GM19239 (cell line): ENCODE measurements around the gene ARMC2.

Source experiments
- DNase-seq: peaks from one replicate; pipeline ENCODE4 v3.0.0; 2011; ENCODE audit warnings: low spot score; ENCODE audit not compliant: insufficient read length
- FAIRE-seq: peaks from 2 replicates; lab custom pipeline; 2011; peaks lifted over from hg19 to GRCh38; lab: Jason Lieb, UNC

ARMC2 gene

DNA sequence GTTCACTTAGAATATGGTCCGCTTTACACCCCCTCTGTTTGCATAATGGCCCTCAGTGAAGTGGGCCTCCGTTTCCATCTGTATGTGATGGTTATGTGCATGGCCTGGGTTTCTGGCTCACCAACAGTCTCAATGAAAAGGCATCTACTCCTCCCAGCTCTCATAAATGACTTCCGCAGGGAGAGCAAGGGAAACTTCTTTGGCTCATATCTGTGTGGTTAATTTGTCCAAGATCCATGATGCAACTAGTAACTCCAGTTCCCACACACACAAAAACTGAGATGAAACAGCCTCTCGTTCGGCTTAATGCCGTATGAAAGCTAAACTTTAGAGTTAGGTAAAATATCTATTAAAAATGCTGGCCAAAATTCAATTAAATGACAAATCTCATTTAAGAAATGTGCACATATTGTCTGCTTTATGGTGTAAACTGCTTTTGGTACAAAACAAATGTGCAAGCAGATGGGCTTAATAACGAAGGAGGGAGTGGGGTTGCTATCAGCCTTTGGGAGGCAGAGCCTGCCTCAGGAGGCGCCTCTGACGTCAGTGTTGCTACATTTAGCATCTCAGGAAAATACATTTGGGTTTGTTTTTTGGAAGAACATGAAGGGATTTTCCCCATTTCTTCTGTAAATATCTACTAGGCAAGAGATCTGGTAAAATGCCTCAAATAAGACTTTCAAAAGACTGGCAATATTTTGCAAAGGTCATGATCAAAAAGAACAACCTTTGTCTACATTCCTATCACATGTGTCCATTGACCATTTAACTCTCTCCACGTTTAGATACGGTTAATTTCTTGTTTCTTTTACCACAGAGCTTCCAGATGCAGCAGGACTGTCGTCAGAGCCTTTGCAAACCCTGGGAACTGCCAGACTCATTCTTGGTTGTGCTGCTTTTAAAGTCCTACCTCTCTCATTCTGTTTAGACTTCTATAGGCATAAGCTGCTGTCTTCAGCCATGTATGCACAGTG lies 96.8 kb downstream of the ARMC2 start:
- FAIRE-seq: no peak
- no peak for DNase-seq

DNA sequence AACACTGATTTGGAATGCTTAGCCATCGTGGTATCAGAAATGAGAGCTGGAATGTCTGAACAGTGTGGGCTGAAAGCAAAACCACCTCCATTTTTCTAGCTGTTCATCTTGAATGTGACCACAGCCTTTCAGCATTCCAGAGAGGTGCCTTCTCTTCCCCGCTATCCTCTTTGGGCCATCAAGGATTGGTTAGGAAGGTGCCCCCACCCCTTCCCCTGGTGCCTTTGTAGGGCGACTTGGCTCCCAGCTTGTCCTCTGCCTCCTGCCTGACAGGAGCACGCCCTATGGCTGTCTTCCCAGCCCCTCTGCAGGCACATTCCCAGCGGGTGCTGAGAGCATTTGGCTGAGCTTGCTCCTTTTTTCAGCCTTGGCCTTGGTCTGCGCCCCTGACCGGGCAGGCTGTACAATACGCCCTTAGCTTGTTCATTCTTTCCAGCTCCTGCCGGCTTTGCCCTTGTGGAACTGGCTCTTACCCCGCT lies 97.5 kb downstream of the ARMC2 start:
- no peak for FAIRE-seq

DNA sequence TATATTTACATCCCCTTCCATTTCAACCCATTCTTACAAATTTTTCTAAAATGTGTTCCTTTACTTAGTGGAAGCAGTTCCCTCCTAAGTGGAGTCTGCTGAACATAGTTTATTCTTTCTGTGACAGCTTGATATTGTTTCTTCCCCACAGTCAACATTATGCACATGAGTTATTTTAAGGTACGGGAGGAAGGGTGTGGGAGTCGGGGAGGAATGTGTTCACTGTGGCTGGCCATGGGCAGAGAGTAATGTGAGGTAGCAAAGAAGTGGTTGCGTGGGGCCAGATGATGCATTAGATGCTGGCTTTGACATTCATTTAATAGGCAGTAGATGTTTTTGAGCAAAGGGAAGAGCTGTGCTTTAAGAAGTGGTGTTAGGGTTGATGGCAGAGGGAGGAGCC lies 98.5 kb downstream of the ARMC2 start:
- DNase-seq (no peak), FAIRE-seq (no peak)

More for the DNA sequence above, 97.5 kb downstream of the ARMC2 start:
- DNase-seq: no peak

DNA sequence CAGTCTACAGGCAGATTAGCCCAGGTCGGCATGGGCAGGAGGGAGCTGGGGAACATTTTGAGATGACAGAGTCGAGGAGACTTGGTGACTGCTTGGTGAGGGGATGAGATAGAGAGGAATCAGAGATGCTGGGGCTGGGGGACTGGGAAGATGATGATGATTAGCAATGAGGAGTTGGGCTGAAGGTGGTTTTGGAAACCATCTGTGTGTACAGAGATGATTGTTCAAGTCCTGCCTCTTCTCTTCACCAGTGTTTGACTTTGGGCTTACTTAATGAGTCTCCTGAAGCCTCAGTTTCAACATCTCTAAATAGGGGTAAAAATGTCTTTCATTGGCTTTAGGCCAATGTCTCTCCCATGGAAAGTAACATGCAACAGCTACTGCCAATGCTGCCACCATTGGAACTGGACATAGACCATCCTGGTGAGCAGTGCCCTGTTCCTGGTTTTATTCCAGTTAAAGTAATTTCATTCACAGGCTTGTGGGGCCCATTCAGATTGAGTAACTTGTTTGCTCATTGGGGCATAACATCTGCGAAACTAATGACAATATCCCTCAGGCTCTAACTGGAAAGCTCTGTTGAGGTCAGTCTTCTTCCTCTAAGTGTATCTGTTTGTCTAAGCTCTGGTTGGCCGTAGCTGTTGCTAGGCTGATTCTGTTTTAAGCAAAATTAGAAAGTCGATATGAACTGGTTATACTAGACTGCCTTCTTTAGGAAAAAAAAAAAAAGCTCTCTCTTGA lies 99.1 kb downstream of the ARMC2 start:
- no peak for DNase-seq
- FAIRE-seq: no peak

DNA sequence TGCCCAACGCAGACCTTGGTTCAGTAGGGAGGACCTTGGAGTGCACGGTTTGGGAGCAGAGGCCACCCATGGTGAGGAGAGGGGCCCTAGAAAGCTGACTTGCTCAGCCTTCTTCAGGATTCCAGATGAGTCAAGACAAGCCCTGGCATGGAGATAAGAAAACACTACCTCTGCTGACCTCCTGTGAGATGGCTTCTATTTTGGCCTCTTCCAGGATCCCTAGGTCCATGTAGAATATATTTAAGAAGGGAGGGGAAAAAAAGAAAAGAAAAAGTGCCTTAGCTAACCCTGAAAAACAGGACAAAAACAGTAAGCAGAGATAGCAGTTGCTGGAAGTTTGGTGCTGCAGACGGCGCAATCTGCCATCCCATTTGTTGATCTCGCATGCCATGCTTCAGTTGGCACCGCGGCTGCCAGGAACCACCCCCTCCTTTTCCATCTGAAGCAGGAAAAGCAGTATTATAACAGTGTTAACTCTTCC lies 100.0 kb downstream of the ARMC2 start:
- DNase-seq (no peak), FAIRE-seq (no peak)

DNA sequence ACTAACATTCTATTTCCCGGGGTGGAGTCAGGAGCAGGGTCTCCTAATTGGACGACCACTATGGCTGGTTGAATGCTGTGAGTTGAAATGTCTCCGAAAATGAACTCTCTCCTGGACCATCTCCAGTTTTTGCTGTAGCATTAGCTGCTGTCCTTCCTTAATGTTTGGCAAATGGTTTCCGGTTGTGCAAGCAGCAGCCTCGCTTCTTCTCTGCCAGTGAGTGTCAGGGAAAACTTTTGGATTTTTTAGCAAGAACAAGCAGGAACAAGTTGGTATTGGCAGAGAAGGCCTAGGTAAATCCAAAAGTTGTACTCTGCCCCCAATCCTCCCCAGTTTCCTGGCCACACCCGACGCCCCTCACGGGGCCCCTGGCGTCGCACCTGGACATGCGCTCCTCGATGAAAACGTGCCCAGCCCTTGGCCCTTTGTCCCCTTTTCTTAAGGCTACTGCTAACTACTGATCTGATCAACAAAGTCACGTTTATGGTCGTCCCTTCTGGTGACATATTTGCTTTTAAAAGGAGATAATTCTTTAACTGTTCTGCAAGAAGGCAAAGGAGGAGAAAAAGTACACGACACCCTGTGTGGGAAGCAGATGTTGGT lies 103.2 kb downstream of the ARMC2 start:
- FAIRE-seq (no peak), DNase-seq (no peak)

DNA sequence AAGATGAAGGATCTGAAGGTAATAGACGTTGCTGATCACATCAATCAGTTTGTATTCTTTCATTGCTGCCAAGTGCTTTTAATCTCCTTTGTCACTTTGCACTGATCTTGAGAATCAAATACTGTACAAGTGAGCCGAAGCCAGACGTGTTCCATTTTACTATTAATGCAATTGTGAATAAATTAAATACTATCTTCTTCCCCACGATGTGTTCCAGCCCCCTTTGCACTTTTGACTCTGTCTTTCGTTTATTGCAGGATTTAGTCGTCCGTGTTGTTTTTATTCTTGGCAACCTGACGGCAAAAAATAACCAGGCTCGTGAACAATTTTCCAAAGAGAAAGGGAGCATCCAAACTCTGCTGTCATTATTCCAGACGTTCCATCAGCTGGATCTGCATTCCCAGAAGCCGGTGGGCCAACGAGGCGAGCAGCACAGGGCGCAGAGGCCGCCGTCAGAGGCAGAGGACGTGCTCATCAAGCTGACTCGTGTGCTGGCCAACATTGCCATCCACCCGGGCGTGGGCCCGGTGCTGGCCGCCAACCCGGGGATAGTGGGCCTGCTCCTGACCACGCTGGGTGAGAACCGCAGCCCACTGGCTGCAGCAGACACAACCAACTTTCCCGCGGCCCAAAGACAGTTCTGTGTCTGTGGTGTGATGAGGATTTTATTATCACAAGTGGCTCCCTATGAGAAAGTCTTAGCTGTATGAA lies 104.7 kb downstream of the ARMC2 start:
- no peak for DNase-seq
- FAIRE-seq: no peak

DNA sequence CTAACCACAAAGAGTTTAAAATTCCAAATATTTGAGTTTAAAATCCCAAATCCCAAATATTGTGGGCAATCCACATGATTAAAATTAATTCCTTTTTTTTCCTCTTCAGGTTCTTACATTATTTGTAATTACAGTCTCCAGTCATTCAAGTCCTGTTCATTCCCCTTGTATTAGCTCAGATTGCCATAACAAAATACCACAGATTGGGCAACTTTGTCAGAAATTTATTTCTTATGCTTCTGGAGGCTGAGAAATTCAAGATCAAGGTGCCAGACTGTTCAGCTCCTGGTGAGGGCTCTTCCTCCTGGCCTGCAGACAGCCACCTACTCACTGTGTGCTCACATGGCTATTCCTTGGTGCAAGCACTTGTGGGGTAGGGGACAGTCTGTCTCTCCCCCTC lies 105.5 kb downstream of the ARMC2 start:
- DNase-seq (no peak), FAIRE-seq (no peak)

DNA sequence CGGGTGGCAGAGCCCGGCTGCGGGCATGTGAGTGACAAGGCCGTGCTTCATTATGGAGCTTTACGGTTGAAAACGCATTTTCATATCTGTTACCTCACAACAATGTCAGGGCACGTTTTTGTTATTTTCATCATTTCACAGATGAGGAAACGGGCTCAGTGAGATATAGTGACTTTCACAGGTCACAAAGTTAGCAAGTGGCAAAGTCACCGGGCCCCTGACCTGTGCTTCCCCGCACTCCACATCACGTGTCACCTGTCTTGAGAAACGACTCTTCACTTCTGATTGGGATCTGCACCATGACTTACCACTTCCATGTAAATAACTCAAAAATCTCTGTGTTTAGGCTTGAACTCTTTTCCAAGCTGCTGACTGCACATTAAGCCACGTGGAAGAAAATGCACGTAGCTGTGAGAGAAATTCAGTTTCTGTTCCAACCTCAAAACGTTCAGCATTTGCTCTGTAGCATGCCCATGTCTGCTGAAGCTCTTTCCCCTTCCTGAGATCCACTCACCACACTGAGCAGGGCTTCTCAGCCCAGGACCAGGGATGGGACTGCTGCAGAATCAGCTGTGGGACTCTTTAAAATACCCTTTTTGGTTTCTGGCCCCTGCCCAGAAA lies 107.2 kb downstream of the ARMC2 start:
- no peak for FAIRE-seq
- no peak for DNase-seq

DNA sequence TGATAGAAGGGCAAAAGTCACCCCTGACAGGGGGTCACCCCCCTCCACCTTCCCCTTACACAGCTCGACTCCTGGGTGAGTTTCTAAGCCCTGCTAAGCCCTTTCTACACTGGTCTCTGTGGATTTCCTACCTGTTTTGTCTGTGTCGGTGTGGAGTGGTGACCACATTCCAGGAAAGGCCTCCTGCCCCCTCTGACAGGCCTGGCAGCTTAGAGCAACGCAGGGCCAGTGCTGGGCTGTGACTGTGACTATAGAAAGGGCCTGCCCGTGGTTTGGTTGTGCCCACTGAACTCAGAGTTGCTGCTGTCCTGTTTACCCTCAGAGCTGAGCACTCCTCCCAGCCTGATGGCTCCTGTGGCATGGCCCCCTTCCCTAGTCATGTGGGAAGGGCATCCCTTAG lies 109.0 kb downstream of the ARMC2 start:
- DNase-seq (no peak), FAIRE-seq (no peak)

DNA sequence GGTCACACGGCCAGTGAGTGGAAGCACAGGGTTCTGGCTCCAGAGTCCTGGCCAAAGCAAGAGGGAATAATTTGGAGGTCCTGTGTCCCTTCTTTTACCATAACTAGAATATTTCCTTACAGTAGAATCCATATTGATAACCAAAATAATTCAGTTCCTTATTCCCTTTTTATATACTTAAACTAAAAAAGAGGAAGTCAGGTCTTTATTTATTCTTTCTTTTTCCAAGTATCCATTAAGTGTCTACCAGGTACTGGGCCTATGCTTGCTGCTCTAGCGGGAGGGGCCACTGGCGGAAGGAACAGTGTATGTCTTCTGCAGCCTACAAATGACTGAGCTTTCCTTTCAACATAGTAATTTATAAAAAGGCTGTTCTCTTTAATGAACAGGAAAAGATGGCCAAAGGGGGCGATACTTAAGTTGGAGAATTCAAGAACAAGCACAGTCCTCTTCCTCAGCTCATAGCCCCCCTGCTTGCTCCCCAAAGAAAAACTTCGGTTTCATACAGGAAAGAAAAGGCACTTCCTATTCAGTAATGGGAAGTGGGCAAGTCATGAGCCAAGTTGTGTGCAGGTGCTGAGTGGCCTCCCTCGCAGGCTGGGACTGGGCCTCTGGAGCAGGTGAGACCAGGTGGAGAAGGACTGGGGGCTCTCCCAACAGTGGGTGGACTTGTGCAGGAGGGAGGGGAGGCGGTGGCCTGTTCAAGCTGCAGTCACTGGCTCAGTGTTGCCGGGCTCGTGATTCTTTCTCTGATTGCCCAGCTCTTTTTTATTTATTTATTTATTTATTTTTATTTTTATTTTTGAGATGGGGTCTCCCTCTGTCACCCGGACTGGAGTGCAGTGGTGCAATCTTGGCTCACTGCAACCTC lies 110.9 kb downstream of the ARMC2 start:
- FAIRE-seq (no peak), DNase-seq (no peak)

DNA sequence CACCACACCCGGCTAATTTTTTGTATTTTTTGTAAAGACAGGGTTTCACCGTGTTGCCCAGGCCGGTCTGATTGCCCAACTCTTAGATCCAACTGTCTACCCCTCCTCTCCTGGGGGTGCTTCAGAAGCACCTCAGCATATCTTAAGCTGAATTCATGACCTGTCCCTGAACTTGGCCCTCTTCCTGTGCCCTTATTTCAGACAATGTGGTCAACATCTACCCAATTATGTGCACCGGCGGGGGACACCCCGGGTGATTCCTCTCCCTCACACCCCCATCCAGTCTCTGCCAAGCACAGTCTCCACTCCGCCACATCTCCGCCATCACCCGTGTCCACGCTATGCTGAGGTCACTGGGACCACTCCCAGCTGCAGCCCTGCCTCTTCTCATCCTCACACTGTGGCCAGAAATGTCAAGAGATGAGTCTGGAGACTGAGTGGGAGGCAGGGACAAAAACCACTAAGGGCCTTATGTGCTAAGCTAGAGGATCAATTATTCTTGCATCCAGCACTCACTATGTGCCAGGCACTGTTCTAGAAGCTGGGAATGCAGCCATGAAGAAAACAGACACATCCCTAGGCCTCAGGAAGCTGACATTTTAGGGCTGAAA lies 111.9 kb downstream of the ARMC2 start:
- FAIRE-seq: no peak
- no peak for DNase-seq

DNA sequence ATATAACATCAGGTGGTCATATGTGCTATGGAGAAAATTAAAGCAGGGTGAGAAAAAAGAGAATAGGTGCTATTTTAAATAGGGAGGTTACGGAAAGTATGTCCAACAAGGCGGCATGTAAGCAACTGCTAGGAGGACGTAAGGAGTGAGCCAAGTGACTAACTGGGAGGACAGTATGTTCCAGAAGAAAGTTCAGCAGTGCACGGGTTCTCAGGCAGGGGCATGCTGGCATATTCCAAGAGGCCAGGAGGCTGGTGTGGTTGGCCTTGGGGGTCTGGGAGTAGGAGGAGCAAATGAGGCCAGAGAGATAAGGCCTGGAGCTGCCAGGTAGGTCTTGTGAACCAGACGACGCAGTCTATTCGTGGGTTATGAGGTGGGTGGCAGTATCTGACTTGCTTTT lies 112.4 kb downstream of the ARMC2 start:
- FAIRE-seq (no peak), DNase-seq (no peak)

DNA sequence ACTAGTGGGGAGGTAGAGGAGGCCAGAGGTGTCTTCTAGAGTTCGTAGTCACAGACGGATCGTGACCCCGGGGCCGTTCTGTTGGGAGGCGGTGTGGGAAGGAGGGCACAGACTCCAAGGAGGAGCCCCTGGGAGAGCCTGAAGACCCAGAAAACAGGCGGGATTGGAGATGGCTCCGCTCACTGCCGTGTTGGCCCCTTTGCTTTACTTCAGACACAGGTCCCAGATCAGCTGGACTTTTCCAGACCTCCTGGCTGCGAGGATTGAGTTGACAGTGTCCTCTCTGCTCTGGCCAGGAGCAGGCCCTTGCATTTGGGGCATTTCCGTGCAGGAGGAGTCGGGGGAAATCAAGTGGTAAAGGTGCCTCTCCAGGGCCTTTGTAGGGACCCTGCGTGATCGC lies 112.9 kb downstream of the ARMC2 start:
- DNase-seq: no peak
- FAIRE-seq: no peak

DNA sequence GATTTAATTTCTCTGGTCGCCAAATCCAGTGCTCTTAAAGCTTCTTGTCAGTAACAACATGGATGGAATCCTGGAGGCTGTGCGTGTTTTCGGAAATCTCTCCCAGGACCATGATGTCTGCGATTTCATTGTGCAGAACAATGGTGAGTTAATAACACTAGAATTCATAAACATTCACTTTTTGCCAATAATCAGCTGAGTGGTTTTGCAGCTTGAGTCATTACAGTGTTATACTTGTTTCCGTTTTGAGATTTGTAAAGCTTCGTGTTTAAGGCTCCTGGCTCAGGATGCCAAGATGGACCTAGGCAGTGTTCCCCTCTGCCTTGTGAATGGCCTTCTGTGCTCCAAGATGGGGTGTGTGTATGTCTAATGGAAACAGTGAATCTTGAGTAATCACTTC lies 113.8 kb downstream of the ARMC2 start:
- FAIRE-seq: no peak
- no peak for DNase-seq

DNA sequence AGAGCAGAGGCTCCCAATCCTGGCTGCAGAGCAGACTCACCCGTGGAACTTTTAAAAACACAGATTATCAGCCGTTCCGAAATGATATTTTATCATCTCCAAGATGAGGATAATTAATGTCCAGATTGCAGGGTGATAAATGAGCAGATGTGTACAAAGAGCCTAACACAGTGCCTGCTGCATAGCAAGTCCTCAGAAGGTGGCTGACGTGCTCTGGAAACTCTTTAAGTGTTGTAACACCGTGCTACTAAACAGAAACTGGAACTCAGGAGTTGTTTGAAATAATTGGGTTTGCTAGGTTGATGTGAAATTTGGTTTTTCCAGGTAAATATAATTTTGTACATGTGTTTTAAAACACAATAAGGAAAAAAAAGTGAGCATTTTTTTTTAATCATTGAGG lies 118.0 kb downstream of the ARMC2 start:
- FAIRE-seq: no peak
- DNase-seq: no peak

DNA sequence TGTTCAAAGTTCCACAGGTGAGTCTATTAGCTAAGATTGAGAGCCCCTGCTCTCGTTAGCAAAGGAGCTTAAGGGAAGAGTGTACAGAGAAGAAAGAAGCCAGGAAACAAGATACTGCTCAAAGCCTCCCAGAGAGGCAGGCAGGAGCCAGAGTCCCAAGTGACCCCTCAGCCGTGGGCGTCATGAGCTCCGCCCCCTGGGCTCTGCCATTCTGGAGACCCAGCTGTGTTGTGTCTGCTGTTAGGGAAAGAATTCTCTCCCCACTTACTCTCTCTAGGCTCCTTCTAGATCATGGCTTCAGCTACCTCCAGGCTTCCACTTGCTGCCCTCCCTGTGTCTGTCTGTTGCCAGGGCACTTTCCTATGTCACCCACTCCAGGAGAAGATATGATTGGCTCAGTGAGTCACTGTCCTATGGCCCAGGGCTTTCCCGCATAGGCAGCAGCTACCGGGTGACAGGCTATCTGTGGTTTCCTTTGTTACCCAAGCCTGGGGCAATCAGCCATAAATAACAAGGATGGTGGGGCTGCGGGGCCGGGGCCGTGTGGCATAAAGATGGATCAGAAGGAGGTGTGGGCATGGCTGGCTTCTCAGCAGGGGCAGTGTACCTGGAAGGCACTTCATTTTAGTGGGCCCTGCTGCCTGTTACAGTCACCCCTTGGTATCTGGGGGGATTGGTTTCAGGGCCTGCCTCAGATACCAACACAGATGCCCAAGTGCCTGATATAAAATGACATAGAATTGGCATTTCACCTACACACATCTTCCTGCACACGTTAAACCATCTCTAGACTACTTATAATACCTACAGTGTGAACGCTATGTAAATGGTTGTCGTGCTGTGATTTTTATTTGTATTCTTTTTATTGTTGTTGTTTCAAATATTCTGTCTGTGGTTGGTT lies 118.9 kb downstream of the ARMC2 start:
- no peak for DNase-seq
- FAIRE-seq: no peak
